PC-9 (cell line): ENCODE results near the gene PAX1. TPM values are rescaled to one million over a fixed set of nuclear protein-coding genes. Genes with fewer than 3 reads are reported as not detected.

Experiments used
- BruUV-seq: library from RNA; stranded (reverse); fragments of 400-500 nt; replicated peaks from 2 replicates; lab custom pipeline; 2021; lab: Mats Ljungman, UMichigan
- CTCF ChIA-PET: fragments of 300-600 bp; sonication (Branson Sonifier 250); formaldehyde crosslinking; loops from one replicate; lab custom pipeline; 2022; ENCODE audit warnings: antibody characterized with exemption; lab: Charles Lee
- POLR2A ChIA-PET: fragments of 300-600 bp; sonication (Branson Sonifier 250); formaldehyde crosslinking; loops from one replicate; lab custom pipeline; 2022; ENCODE audit warnings: antibody characterized with exemption; ENCODE audit not compliant: unreplicated experiment; lab: Charles Lee
- DNase-seq, 2 experiments: peaks; one replicate each; pipeline versions ENCODE4 v3.0.0 to v3.0.0-alpha.2; 2015 to 2022; ENCODE audit warnings: mixed read lengths in 1 of 2
- H2AFZ ChIP-seq: fragments of 200-600 bp; sonication (generic); 2 replicates; pipeline ENCODE4 v1.8.1; 2017; ENCODE audit warnings: antibody characterized with exemption
- H3F3A ChIP-seq: fragments of 200-600 bp; sonication (generic); 2 replicates; pipeline ENCODE4 v1.8.1; 2017; ENCODE audit warnings: antibody characterized with exemption, mild to moderate bottlenecking, low read depth; ENCODE audit not compliant: insufficient read depth
- H3K27ac ChIP-seq: fragments of 200-600 bp; sonication (generic); 2 replicates; pipeline ENCODE4 v1.6.1; 2016; ENCODE audit warnings: mixed run types
- H3K27me3 ChIP-seq: fragments of 200-600 bp; sonication (generic); 2 replicates; pipeline ENCODE4 v1.6.1; 2016; ENCODE audit warnings: low read depth, mixed run types; ENCODE audit not compliant: insufficient read depth
- H3K36me3 ChIP-seq: fragments of 200-600 bp; sonication (generic); 2 replicates; pipeline ENCODE4 v1.6.1; 2016; ENCODE audit warnings: low read depth, mixed run types
- H3K4me1 ChIP-seq: fragments of 200-600 bp; sonication (generic); replicated peaks from 2 replicates; pipeline ENCODE4 v1.6.1; 2016; ENCODE audit warnings: mixed run types; ENCODE audit not compliant: insufficient read depth
- H3K4me2 ChIP-seq: fragments of 200-600 bp; sonication (generic); 2 replicates; pipeline ENCODE4 v1.6.1; 2017; ENCODE audit warnings: mixed run types
- H3K4me3 ChIP-seq: fragments of 200-600 bp; sonication (generic); 2 replicates; pipeline ENCODE4 v1.6.1; 2016; ENCODE audit warnings: mixed run types
- H3K79me2 ChIP-seq: fragments of 200-600 bp; sonication (generic); 2 replicates; pipeline ENCODE4 v1.6.1; 2017; ENCODE audit warnings: low read depth, mixed run types
- H3K9me2 ChIP-seq: fragments of 200-600 bp; sonication (generic); 2 replicates; pipeline ENCODE4 v1.8.1; 2017; ENCODE audit warnings: mild to moderate bottlenecking; ENCODE audit not compliant: insufficient read depth
- H3K9me3 ChIP-seq: fragments of 200-600 bp; sonication (generic); 2 replicates; pipeline ENCODE4 v1.8.1; 2016; ENCODE audit warnings: low read depth; ENCODE audit not compliant: insufficient read depth
- H4K20me1 ChIP-seq: fragments of 200-600 bp; sonication (generic); 2 replicates; pipeline ENCODE4 v1.8.1; 2017; ENCODE audit not compliant: insufficient read depth
- EZH2 ChIP-seq: fragments of 200-600 bp; sonication (generic); IDR thresholded peaks from 2 replicates; pipeline ENCODE4 v1.8.0; 2017; ENCODE audit warnings: antibody characterized with exemption, low read depth
- intact Hi-C: fragments of 100-400 bp; cut with micrococcal nuclease; formaldehyde crosslinking; loops from one replicate; pipeline ENCODE4 v1.10.0; 2022; ENCODE audit not compliant: unreplicated experiment
- total RNA-seq: library from RNA; stranded (reverse); gene quantifications from 2 replicates; pipeline ENCODE4 v1.2.3, GENCODE V29; 2021
- TF ChIP-seq, protein P1 (sequence below): fragments of 200-600 bp; sonication (generic); conservative IDR thresholded peaks from 2 replicates; pipeline ENCODE4 v1.6.1; 2017; ENCODE audit warnings: mixed run types, antibody characterized with exemption, mild to moderate bottlenecking, moderate library complexity

PAX1 gene
- total RNA-seq, 1 experiment from 2014 or later, result not detected

DNA sequence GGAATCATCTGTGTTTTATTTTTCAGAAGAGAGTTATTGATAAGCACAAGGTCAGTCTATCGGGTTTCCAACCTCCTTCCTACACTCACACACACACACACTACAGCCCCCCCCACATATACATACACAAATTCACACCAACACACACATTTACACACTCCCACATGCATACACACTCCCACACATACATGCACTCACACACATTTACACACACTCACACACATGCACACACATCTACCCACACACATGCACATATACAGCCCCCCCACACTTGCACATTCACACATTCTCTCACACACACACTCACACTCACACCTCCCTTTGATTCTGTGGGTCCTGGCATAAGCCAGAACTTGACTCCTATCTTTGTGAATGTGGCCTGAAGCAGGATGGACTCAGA lies 34.5 kb upstream of the PAX1 start:
- no peaks in the 10 kb centered on the region for H3F3A ChIP-seq
- no peak overlapping the region for H2AFZ ChIP-seq
- TF ChIP-seq, protein P1, sequence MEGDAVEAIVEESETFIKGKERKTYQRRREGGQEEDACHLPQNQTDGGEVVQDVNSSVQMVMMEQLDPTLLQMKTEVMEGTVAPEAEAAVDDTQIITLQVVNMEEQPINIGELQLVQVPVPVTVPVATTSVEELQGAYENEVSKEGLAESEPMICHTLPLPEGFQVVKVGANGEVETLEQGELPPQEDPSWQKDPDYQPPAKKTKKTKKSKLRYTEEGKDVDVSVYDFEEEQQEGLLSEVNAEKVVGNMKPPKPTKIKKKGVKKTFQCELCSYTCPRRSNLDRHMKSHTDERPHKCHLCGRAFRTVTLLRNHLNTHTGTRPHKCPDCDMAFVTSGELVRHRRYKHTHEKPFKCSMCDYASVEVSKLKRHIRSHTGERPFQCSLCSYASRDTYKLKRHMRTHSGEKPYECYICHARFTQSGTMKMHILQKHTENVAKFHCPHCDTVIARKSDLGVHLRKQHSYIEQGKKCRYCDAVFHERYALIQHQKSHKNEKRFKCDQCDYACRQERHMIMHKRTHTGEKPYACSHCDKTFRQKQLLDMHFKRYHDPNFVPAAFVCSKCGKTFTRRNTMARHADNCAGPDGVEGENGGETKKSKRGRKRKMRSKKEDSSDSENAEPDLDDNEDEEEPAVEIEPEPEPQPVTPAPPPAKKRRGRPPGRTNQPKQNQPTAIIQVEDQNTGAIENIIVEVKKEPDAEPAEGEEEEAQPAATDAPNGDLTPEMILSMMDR, result no peak
- TF ChIP-seq EZH2, result no peak
- ChIA-PET CTCF (no interaction called here), POLR2A (no interaction called here)
- no peaks in the 10 kb centered on the region for H3K9me2 ChIP-seq
- H3K4me1 ChIP-seq, result no peaks in the 10 kb centered on the region
- H3K4me2 ChIP-seq, result no peak overlapping the region
- no peaks in the 10 kb centered on the region for H3K79me2 ChIP-seq
- intact Hi-C loops, result no loop called here
- no peak overlapping the region for H3K27ac ChIP-seq
- H3K4me3 ChIP-seq, result no peak overlapping the region
- H3K9me3 ChIP-seq, result no peaks in the 10 kb centered on the region
- DNase-seq, result no peak
- no peaks in the 10 kb centered on the region for H3K36me3 ChIP-seq
- BruUV-seq, result no TSS peak
- H3K27me3 ChIP-seq, result peaks cover 29% of the 10 kb centered on the region
- H4K20me1 ChIP-seq, result no peaks in the 10 kb centered on the region

DNA sequence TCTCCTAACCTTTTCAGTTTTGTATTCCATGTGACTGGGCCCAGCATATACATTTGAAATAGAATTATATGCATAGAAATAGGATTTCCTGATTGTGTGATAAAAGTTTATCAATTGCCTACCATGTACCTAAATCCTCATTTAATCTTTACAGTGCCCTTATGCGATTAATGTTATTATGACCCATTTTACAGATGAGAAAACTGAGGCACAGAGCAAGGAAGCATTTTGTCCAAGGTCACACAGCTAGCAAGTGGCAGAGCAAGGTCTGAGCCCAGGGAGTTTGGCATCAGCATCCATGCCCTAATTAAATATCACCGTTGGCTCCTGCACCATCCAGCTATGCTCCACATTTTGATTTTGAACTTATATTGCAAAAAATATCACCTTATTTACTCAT lies 28.2 kb upstream of the PAX1 start:
- no peak for DNase-seq
- peaks cover 30% of the 10 kb centered on the region for H3K27me3 ChIP-seq

DNA sequence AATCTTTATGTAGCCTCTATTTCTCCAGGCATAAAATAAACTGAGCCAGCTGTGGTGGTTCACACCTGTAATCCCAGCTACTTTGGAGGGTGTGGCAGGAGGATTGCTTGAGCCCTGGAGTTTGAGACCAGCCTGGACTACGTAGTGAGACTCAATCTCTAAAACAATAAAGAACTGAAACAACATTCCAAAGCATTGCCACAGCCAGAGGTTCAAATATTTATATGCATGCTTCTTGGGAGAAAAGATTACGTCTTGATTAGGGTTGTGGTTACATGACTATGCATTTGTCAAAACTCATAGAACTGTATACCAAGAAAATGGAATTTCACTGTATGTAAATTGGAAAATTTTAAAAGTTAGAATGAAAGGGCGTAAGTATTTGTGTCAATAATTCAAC lies 27.7 kb upstream of the PAX1 start:
- H3K36me3 ChIP-seq, result no peaks in the 10 kb centered on the region
- no peaks in the 10 kb centered on the region for H3K9me3 ChIP-seq
- no peak overlapping the region for H3K4me2 ChIP-seq
- H2AFZ ChIP-seq, result no peak overlapping the region
- BruUV-seq, result no TSS peak
- H3K79me2 ChIP-seq, result no peaks in the 10 kb centered on the region
- H3F3A ChIP-seq, result no peaks in the 10 kb centered on the region
- ChIA-PET CTCF (no interaction called here), POLR2A (no interaction called here)
- H4K20me1 ChIP-seq, result no peaks in the 10 kb centered on the region
- no peak overlapping the region for H3K27ac ChIP-seq
- no peaks in the 10 kb centered on the region for H3K4me1 ChIP-seq
- no peak for TF ChIP-seq EZH2
- TF ChIP-seq, protein P1, result no peak
- H3K9me2 ChIP-seq, result no peaks in the 10 kb centered on the region
- no peak overlapping the region for H3K4me3 ChIP-seq
- DNase-seq, result no peak
- peaks cover 31% of the 10 kb centered on the region for H3K27me3 ChIP-seq
- intact Hi-C loops, result no loop called here

More for the DNA sequence above, 28.2 kb upstream of the PAX1 start:
- no peaks in the 10 kb centered on the region for H3K9me2 ChIP-seq
- no peaks in the 10 kb centered on the region for H4K20me1 ChIP-seq
- no peaks in the 10 kb centered on the region for H3K36me3 ChIP-seq
- ChIA-PET POLR2A (interaction anchor here (0.6 kb wide), 1 partner anchor 85 kb away, joined by 3 read pairs; no protein-coding TSS in a partner anchor), CTCF (no interaction called here)
- intact Hi-C loops, result no loop called here
- no peaks in the 10 kb centered on the region for H3K4me1 ChIP-seq
- no TSS peak for BruUV-seq
- no peaks in the 10 kb centered on the region for H3K9me3 ChIP-seq
- no peak overlapping the region for H3K4me3 ChIP-seq
- no peak for TF ChIP-seq EZH2
- TF ChIP-seq, protein P1, result no peak
- H3F3A ChIP-seq, result no peaks in the 10 kb centered on the region
- H3K27ac ChIP-seq, result no peak overlapping the region
- H2AFZ ChIP-seq, result no peak overlapping the region
- H3K79me2 ChIP-seq, result no peaks in the 10 kb centered on the region
- H3K4me2 ChIP-seq, result no peak overlapping the region
